Activated CD8-positive, alpha-beta T cell treated with anti-CD3 and anti-CD28 coated beads for 36 hours (primary cell): ENCODE measurements around the gene DDA1. TPM values are rescaled to one million over a fixed set of nuclear protein-coding genes. Genes with fewer than 3 reads are reported as not detected.
"Not testable (repeated sequence)": the region's sequence is repeated elsewhere in the genome, so short reads cannot be mapped to it uniquely, and the experiment has no call there.

ENCODE experiments used
- ATAC-seq: fragments of 200-7000 bp; cut with Tn5 transposase; one replicate; pipeline ENCODE4 v1.10.0; 2021; ENCODE audit warnings: mild to moderate bottlenecking, moderate library complexity
- CTCF ChIA-PET: fragments of 350-600 bp; sonication (Branson Sonifier 250); formaldehyde crosslinking; loops from one replicate; lab custom pipeline; 2021; ENCODE audit warnings: antibody characterized with exemption; lab: Charles Lee
- POLR2A ChIA-PET: fragments of 350-600 bp; sonication (Branson Sonifier 250); formaldehyde crosslinking; loops from one replicate; lab custom pipeline; 2021; ENCODE audit warnings: antibody characterized with exemption; lab: Charles Lee
- DNase-seq: peaks from one replicate; pipeline ENCODE4 v3.0.0-alpha.2; 2020
- H3K27ac Mint-ChIP-seq: one replicate; pipeline ENCODE4 v1.8.0; 2021; ENCODE audit warnings: mild to moderate bottlenecking, mixed read lengths
- H3K27me3 Mint-ChIP-seq: one replicate; pipeline ENCODE4 v1.8.0; 2021; ENCODE audit warnings: mixed read lengths
- H3K36me3 Mint-ChIP-seq: one replicate; pipeline ENCODE4 v1.8.0; 2021; ENCODE audit warnings: low read depth, mixed read lengths
- H3K4me1 Mint-ChIP-seq: one replicate; pipeline ENCODE4 v1.8.0; 2021; ENCODE audit warnings: low read depth, mixed read lengths
- H3K4me3 Mint-ChIP-seq: one replicate; pipeline ENCODE4 v1.8.0; 2021; ENCODE audit warnings: mild to moderate bottlenecking, moderate library complexity, mixed read lengths
- H3K9me3 Mint-ChIP-seq: one replicate; pipeline ENCODE4 v1.8.0; 2021; ENCODE audit warnings: mixed read lengths
- intact Hi-C: fragments of 100-400 bp; cut with micrococcal nuclease; formaldehyde crosslinking; loops from one replicate; pipeline ENCODE4 v1.10.0; 2022
- total RNA-seq, 2 experiments: library from RNA; stranded (reverse); gene quantifications; one replicate each; pipeline ENCODE4 v1.2.3, GENCODE V29; 2021
- TF ChIP-seq, protein P1 (sequence below): fragments of 200-600 bp; IDR thresholded peaks from one replicate; pipeline ENCODE4 v1.8.0; 2022; ENCODE audit warnings: antibody characterized with exemption, mild to moderate bottlenecking

The DDA1 gene
- total RNA-seq, 2 experiments from 2014 or later = 25.4 to 33.2 TPM

DNA sequence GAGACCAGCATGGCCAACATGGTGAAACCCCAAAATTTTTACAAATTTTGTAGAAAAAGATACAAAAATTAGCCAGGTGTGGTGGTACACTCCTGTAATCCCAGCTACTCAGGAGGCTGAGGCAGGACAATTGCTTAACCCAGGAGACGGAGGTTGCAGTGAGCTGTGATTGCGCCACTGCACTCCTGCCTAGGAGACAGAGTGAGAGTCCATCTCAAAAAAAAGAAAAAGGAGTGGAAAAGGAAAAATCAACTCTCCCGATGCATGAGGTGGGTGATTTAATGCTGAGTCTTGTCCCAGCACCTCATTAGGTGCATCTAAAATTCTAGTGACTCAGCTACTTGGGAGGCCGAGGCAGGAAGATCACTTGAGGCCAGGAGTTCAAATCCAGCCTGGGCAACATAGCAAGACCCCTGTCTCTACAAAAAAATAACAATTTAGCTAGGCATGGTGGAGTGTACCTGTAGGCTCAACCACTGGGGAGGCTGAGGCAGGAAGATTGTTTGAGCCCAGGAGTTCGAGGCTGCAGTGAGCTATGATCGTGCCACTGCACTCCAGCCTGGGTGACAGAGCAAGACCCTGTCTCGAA lies 47.8 kb downstream of the DDA1 start:
- TF ChIP-seq, protein P1, sequence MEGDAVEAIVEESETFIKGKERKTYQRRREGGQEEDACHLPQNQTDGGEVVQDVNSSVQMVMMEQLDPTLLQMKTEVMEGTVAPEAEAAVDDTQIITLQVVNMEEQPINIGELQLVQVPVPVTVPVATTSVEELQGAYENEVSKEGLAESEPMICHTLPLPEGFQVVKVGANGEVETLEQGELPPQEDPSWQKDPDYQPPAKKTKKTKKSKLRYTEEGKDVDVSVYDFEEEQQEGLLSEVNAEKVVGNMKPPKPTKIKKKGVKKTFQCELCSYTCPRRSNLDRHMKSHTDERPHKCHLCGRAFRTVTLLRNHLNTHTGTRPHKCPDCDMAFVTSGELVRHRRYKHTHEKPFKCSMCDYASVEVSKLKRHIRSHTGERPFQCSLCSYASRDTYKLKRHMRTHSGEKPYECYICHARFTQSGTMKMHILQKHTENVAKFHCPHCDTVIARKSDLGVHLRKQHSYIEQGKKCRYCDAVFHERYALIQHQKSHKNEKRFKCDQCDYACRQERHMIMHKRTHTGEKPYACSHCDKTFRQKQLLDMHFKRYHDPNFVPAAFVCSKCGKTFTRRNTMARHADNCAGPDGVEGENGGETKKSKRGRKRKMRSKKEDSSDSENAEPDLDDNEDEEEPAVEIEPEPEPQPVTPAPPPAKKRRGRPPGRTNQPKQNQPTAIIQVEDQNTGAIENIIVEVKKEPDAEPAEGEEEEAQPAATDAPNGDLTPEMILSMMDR = no peak
- Mint-ChIP-seq H3K36me3 (no peaks in the 10 kb centered on the region), H3K27ac (no peak overlapping the region), H3K4me3 (no peak overlapping the region), H3K4me1 (no peaks in the 10 kb centered on the region), H3K27me3 (no peaks in the 10 kb centered on the region), H3K9me3 (no peaks in the 10 kb centered on the region)
- intact Hi-C loops = no loop called here
- no peak for DNase-seq
- CTCF ChIA-PET = interaction anchor here (1.4 to 2.0 kb wide), 2 partner anchors 10 to 33 kb away, joined by 3 to 11 read pairs; no protein-coding TSS in a partner anchor
- POLR2A ChIA-PET = interaction anchor here (0.6 kb wide), 1 partner anchor 810 kb away, joined by 3 read pairs; no protein-coding TSS in a partner anchor
- no peak for ATAC-seq

DNA sequence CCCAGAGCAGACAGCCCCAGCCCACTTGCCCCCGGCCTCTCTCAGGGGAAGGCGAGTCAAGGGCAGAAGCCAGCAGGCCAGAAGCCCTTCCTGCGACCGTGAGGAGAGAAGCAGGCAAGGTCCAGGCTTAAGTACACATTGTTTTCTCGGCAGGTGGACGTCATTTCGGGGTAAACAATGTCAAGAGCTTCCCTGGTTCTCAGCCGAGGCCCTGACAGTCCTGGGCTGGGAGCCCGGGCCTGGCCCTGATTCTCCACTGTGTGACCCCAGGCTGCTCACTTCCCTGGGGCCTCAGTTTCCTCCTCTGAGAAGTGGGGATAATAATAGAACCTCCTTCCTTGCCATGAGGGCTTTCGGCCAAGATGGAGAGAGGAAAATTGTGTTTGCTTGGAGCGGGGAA lies 48.4 kb downstream of the DDA1 start:
- no peak for ATAC-seq
- TF ChIP-seq, protein P1 = no peak
- no peaks in the 10 kb centered on the region for H3K36me3 Mint-ChIP-seq
- H3K9me3 Mint-ChIP-seq = no peaks in the 10 kb centered on the region
- POLR2A ChIA-PET = interaction anchor here (0.6 kb wide), 1 partner anchor 811 kb away, joined by 3 read pairs; no protein-coding TSS in a partner anchor
- H3K4me3 Mint-ChIP-seq = no peak overlapping the region
- H3K27me3 Mint-ChIP-seq = no peaks in the 10 kb centered on the region
- DNase-seq = no peak
- no peaks in the 10 kb centered on the region for H3K4me1 Mint-ChIP-seq
- H3K27ac Mint-ChIP-seq = no peak overlapping the region
- CTCF ChIA-PET = interaction anchor here (2.0 kb wide), 1 partner anchor 10 kb away, joined by 11 read pairs; no protein-coding TSS in a partner anchor
- intact Hi-C loops = no loop called here

DNA sequence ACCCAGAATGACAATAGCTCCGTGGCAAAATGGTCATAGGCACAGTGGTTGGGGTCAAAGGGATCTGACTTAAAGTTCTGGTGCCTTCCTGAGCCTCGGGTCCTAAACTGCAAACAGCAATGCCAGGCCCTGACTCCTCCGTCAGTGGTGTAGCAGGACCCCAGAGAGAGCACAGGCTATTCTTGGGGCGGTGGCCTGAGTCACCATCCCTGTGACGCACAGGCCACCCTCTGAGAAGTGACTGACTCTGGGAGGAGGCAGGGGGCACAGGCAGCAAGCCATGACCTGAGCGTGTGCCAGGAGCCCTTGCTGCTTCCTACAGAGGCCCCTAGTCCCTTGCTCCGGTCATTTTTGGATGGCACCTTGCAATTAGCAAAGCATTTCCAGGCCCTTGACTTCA lies 49.0 kb downstream of the DDA1 start:
- no peak overlapping the region for H3K4me3 Mint-ChIP-seq
- H3K27me3 Mint-ChIP-seq = no peaks in the 10 kb centered on the region
- TF ChIP-seq, protein P1 = no peak
- intact Hi-C loops = no loop called here
- DNase-seq = no peak
- H3K9me3 Mint-ChIP-seq = no peaks in the 10 kb centered on the region
- ChIA-PET POLR2A (no interaction called here), CTCF (interaction anchor here (2.0 kb wide), 1 partner anchor 11 kb away, joined by 11 read pairs; no protein-coding TSS in a partner anchor)
- no peak overlapping the region for H3K27ac Mint-ChIP-seq
- H3K4me1 Mint-ChIP-seq = no peaks in the 10 kb centered on the region
- H3K36me3 Mint-ChIP-seq = no peaks in the 10 kb centered on the region
- ATAC-seq = no peak

DNA sequence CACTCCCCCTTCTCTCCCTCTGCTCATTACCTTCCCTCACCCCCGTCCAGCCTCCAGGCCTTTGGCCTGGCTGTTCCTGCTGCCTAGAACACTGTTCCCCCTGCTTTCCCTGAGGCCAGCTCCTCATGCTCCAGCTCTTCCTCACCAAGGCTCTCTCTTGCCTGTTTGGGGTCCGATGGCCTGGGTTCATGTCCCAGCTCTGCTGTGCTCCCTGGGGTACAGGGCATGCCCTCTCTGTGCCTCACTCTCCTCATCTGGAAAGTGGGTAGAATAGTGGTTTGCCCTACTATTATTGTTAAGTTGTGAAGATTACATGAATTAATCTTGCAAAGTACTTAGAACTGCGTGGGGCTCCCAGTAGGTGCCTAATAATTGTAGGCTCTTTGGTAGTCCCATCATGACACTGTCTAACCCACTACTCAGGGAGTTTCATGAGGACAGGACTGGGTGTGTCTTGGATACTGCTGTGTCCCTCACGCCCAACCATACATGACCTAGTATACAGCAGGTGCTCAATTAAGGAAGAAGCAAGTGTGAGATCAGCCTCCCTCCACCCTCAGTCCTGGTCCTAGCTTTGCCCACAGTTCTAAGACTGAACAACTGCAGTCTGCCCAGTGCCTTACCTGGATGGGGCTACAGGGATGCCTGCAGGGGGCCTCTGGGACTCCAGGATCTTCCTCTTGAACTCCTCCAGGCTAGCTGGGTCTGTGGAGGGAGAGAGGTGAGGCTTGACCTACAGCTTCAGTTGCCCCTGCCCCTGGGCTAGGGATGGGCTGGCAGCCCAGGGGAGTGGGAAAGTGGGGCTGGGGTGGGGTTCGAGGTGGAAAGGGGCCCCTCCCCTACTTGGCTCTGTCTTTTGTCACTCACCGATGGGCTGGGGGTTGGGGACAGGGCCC lies 50.8 kb downstream of the DDA1 start:
- POLR2A ChIA-PET = no interaction called here
- intact Hi-C loops = no loop called here
- no peaks in the 10 kb centered on the region for H3K27me3 Mint-ChIP-seq
- no peaks in the 10 kb centered on the region for H3K4me1 Mint-ChIP-seq
- H3K4me3 Mint-ChIP-seq = no peak overlapping the region
- TF ChIP-seq, protein P1 = no peak
- no peaks in the 10 kb centered on the region for H3K36me3 Mint-ChIP-seq
- CTCF ChIA-PET = no interaction called here
- ATAC-seq (no peak), DNase-seq (no peak)
- no peak overlapping the region for H3K27ac Mint-ChIP-seq
- no peaks in the 10 kb centered on the region for H3K9me3 Mint-ChIP-seq

DNA sequence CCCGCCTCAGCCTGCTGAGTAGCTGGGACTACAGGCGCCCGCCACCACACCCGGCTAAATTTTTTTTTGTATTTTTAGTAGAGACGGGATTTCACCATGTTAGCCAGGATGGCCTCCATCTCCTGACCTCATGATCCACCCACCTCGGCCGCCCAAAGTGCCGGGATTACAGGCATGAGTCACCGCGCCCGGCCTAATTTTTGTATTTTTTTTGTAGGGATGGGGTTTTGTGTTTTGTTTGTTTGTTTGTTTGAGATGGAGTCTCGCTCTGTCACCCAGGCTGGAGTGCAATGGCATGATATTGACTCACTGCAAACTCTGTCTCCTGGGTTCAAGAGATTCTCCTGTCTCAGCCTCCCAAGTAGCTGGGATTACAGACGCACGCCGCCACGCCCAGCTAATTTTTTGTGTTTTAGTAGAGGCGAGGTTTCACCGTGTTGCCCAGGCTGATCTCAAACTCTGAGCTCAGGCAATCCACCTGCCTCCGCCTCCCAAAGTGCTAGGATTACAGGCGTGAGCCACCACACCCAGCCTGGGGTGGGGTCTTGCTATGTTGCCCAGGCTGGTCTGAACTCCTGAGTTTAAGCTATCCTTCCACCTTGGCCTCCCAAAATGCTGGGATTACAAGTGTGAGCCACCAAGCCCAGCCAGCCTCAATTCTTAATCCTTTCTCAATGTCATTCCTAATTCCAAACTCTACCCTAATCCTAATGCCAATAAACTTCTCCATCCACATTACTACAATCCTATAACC lies 54.7 kb downstream of the DDA1 start:
- intact Hi-C loops, DNase-seq, H3K4me1 Mint-ChIP-seq, H3K9me3 Mint-ChIP-seq, H3K27me3 Mint-ChIP-seq, POLR2A ChIA-PET, H3K36me3 Mint-ChIP-seq, ATAC-seq, H3K27ac Mint-ChIP-seq, H3K4me3 Mint-ChIP-seq: not testable (repeated sequence)
- CTCF ChIA-PET = interaction anchor here (0.6 to 4.3 kb wide), 3 partner anchors 18 to 26 kb away, joined by 3 to 25 read pairs (median 3); no protein-coding TSS in a partner anchor
